GM18498 (cell line): Measurements from ENCODE around the gene PRKG2.
"Not testable (repeated sequence)": the region's sequence is repeated elsewhere in the genome, so short reads cannot be mapped to it uniquely, and the experiment has no call there.

Source experiments
- ATAC-seq: cut with Tn5 transposase; IDR thresholded peaks from one replicate; pipeline ENCODE4 v1.9.1; 2021; ENCODE audit warnings: mild to moderate bottlenecking, moderate library complexity; ENCODE audit not compliant: unreplicated experiment

The PRKG2 gene

GRCh38 chr4:81164126-81164525 lies 50.9 kb downstream of the PRKG2 start:
- ATAC-seq: no peak

GRCh38 chr4:81162752-81163458 lies 52.1 kb downstream of the PRKG2 start:
- ATAC-seq: no peak

- ATAC-seq: not testable (repeated sequence)
Observed at GRCh38 chr4:81153714-81154323, 61.2 kb downstream of the PRKG2 start.

- no peak for ATAC-seq
Observed at GRCh38 chr4:81152839-81153713, 61.9 kb downstream of the PRKG2 start.

GRCh38 chr4:81149976-81150375 lies 65.0 kb downstream of the PRKG2 start:
- no peak for ATAC-seq

- no peak for ATAC-seq
Observed at GRCh38 chr4:81148576-81148975, 66.4 kb downstream of the PRKG2 start.

- ATAC-seq: no peak
Observed at GRCh38 chr4:81146466-81146865, 68.6 kb downstream of the PRKG2 start.

GRCh38 chr4:81143183-81143582 lies 71.8 kb downstream of the PRKG2 start:
- no peak for ATAC-seq

- ATAC-seq: no peak
Observed at GRCh38 chr4:81142744-81143143, 72.3 kb downstream of the PRKG2 start.

- no peak for ATAC-seq
Observed at GRCh38 chr4:81137894-81138293, 77.1 kb downstream of the PRKG2 start.

- ATAC-seq: no peak
Observed at GRCh38 chr4:81137446-81137845, 77.6 kb downstream of the PRKG2 start.

GRCh38 chr4:81136161-81136905 lies 78.7 kb downstream of the PRKG2 start:
- no peak for ATAC-seq

- no peak for ATAC-seq
Observed at GRCh38 chr4:81135501-81135900, 79.5 kb downstream of the PRKG2 start.

GRCh38 chr4:81131563-81131962 lies 83.5 kb downstream of the PRKG2 start:
- ATAC-seq: no peak

GRCh38 chr4:81131066-81131465 lies 84.0 kb downstream of the PRKG2 start:
- ATAC-seq: no peak

- ATAC-seq: no peak
Observed at GRCh38 chr4:81130569-81130968, 84.5 kb downstream of the PRKG2 start.

- no peak for ATAC-seq
Observed at GRCh38 chr4:81120055-81120454, 95.0 kb downstream of the PRKG2 start.

- ATAC-seq: no peak
Observed at GRCh38 chr4:81118086-81118485, 96.9 kb downstream of the PRKG2 start.

- no peak for ATAC-seq
Observed at GRCh38 chr4:81116566-81116965, 98.5 kb downstream of the PRKG2 start.

GRCh38 chr4:81113024-81113423 lies 102.0 kb downstream of the PRKG2 start:
- no peak for ATAC-seq

- ATAC-seq: no peak
Observed at GRCh38 chr4:81109356-81109755, 105.7 kb downstream of the PRKG2 start.
